OCI-LY3 (cell line): ENCODE data around the gene COL9A2.

Source experiments
- EZH2phosphoT487 ChIP-seq: fragments of 200-600 bp; shearing (Covaris generic); IDR thresholded peaks from 2 replicates; pipeline ENCODE4 v1.6.1; 2018; ENCODE audit warnings: antibody characterized with exemption, mixed run types, low read depth
- TF ChIP-seq, protein P1 (sequence below): fragments of 200-600, 300-600 bp; sonication (generic); IDR thresholded peaks from 2 replicates; pipeline ENCODE4 v1.5.1; 2014; ENCODE audit warnings: antibody characterized with exemption, low read length, low read depth

DNA sequence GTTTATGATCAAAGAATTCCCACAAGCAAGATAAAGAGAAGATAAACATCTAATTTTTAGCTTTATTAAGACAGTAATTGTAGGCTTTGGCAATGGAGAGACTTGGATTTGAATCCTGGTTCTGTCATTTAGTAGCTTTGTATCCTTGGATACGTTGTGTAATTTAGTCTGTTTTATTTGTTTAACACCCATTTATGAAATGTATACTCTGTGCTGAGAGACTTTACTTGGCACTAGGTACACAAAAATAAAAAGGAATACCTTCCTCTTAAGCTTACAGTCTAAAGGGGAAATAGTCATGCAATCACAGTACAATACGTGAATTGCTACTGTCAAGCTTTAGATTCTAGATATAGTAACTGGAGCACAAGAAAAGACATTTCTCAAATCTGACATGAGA, 35.2 kb downstream of the COL9A2 start:
- TF ChIP-seq EZH2phosphoT487: no peak
- TF ChIP-seq, protein P1, sequence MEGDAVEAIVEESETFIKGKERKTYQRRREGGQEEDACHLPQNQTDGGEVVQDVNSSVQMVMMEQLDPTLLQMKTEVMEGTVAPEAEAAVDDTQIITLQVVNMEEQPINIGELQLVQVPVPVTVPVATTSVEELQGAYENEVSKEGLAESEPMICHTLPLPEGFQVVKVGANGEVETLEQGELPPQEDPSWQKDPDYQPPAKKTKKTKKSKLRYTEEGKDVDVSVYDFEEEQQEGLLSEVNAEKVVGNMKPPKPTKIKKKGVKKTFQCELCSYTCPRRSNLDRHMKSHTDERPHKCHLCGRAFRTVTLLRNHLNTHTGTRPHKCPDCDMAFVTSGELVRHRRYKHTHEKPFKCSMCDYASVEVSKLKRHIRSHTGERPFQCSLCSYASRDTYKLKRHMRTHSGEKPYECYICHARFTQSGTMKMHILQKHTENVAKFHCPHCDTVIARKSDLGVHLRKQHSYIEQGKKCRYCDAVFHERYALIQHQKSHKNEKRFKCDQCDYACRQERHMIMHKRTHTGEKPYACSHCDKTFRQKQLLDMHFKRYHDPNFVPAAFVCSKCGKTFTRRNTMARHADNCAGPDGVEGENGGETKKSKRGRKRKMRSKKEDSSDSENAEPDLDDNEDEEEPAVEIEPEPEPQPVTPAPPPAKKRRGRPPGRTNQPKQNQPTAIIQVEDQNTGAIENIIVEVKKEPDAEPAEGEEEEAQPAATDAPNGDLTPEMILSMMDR: no peak
